HS-27A (cell line): ENCODE measurements around the gene ARAP3.

ENCODE experiments used
- DNase-seq: peaks from one replicate; pipeline ENCODE4 v3.0.0-alpha.2; 2012; ENCODE audit warnings: low read depth, missing footprints

Gene ARAP3

DNA sequence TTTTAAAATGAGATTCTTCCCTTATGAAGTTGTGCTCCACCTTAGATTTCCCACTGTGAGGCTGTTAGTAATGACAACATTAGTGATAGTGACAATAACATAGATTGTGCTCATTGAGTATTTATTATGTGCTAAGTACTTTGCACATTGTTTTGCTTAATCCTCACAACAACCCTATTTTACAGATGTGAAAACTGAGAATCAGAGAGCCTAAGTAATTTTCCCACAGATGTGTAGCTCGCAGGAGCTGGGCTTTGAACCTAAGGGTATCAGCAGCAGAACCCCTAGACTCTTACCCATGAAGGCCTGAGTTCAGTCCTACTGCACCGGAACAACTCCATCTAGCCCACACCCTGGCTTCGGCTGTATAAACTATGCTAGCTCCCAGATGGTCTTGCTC lies 15.6 kb upstream of the ARAP3 start:
- no peak for DNase-seq

DNA sequence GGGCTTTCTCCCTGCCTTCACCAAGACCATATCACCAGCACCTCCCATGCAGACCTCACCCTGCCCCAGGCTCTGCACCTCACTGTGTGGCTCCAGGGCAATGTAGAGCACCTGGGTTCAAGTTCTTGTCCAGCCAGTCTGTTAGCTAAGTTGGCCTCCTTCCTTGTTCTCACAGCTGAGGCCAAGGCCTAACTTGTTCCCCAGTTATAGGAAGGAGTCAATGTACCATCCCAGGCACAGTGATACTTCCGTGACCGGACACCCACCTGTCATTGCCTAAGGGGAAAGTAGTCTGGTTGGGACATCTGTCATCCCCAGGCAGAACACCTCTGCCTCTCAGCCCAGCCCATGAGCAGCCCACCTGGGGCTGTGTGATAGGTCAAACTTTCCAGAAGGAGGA lies 14.4 kb upstream of the ARAP3 start:
- no peak for DNase-seq

DNA sequence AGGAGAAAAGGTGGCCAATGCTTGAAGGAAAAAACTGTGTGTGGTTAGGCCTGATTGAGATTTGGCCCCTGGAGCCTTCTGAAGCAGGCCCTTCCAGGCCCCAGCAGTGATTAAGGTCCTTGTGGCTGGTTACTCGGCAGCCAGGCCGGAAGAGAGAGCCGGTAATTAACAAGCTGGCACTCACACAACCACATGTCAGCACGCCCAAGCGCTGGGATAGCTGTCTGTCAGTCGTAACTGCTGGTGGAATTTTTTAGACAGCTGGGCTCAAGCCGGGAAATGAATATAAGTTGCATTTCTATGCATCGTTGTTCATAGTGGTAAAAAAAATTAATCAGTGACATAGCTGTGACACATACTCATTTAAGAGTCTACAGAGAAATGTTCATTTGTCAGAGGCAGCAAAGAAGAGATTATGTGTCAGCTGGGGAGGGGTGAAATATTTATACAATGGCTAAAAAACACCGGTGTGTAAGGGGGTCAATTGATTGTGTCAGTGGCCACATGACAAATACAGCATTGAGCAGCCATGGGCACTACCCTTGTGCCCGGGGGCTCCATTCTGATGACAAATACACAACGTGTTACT lies 13.7 kb upstream of the ARAP3 start:
- DNase-seq = no peak

DNA sequence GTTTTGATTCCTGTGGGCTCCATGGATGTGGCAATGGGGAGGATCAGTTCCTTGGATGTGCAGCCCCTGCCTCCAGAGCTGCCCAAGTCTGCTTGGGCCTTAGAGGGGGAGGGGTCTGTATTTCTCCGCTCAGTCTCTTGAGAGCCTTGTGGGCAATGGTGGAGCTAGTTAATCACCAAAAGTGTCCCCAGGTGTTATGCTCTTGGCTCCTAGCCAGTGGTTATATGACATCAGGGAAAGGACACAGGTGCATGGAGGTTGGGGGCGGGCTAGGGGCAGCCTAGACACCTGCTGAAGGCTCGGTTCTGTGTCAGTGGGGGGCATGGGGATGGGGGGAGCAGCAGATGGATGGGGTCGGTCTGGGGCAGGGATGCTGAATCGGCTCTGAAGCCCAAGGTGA lies 12.4 kb upstream of the ARAP3 start:
- no peak for DNase-seq

DNA sequence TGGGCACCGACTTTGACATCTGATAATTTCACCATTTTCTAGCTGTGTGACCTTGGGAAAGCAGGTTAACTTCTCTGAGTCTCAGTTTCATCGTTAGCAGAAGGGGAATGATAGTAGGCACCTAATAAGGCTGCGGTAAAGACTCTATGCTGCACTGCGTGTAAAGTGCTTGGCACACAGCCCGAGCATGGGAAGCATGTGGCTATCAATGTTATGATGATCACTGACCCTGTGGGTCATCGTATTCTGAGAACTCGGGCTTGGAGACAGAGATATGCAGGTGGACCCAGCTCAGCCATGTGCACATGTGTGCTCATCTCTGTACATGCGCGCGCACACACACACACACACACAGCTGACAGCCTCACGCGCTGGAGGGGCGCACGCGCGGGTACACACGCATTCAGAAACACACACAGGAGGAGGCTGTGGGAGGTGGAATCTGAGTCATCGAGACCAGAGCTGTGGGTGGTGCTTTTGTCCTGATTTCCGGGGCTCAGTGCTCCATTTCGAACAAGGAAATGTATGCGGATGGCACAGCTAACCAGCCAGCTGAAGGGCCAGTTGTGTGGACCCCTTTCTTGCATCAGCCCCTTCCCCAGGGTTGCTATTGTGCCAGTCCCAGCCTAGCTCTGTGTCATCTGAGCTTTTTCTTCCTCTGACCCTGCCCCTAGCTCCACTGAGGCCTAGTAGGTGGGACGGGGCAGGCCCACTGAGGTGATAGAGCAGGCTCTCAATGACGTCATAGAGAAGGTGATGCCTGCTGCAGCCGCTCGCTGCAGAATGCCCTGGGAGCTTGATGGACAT lies 11.1 kb upstream of the ARAP3 start:
- DNase-seq = no peak

DNA sequence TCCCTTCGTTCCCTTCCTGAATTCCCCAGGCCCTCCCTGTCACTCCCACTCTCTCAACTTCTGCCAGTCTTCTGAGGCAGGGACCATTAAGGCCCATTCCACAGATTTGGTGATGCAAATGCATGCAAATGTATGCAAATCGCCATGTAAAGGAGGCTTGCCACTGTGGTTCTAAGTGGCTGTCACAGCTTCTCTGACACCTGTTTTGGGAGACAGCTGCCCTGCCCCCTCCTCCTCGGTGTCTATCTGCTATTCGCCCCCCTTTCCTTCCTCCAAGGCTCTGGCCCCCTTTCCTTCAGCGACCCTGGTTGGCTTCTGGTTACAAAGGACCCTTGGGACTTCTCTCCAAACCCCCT lies 10.5 kb upstream of the ARAP3 start:
- DNase-seq = no peak

DNA sequence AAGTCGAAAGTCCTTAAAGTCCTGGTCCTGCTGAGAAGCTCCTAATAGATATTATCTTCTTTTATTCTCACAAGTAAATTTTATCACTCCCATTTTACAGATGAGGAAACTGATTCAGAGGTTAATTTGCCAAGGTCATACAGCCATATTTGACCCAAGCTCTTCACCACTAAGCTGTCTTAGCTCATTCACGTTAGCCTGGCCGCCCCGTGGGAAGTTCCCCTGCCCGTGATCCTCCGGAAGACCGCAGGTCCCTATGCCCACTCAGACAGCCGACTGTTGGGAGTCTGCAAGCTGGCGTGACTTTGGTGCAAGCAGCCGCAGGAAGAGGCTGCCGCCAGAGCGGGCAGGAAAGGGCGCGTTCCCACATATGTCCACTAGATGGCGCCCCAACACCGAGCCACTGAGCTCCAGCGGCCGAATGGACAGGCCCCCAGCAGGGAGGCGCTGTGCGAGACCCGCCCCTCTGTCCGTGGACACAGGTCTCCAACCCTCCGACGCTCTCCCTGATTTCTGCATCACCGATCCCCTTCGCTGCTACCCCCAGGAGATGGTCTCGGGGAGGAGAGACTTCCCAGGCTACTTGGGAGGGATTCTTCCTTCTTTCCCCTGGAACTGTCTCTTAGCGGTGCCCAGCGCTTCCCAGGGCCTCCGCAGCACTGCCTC lies 10.0 kb upstream of the ARAP3 start:
- no peak for DNase-seq

DNA sequence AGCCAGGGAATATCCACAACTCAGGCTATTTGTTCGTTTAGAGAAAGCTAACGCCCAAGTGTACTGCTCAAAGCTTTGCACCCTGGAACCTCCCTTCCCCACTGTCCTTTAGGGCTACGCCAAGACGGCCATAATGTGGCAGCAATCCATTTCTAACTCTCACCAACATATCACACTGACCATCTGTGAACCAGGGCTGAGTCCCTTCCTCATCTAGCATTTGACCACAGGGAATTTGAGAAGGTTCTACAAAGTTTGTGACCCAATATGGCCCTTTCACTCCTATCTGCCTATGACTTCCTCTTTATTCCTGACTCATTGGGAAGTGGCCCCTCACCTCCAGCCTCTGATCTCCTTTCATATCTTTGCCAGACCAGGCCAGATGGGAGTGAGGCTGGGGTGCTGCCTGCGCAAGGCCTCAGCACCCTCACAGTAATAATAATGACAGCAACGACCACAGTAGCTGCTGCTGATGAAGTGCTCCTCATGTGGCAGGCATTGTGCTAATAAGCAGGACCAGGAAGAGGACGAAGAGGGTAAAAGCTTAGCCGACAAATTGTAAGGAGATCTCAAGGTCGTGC lies 9.3 kb upstream of the ARAP3 start:
- no peak for DNase-seq

DNA sequence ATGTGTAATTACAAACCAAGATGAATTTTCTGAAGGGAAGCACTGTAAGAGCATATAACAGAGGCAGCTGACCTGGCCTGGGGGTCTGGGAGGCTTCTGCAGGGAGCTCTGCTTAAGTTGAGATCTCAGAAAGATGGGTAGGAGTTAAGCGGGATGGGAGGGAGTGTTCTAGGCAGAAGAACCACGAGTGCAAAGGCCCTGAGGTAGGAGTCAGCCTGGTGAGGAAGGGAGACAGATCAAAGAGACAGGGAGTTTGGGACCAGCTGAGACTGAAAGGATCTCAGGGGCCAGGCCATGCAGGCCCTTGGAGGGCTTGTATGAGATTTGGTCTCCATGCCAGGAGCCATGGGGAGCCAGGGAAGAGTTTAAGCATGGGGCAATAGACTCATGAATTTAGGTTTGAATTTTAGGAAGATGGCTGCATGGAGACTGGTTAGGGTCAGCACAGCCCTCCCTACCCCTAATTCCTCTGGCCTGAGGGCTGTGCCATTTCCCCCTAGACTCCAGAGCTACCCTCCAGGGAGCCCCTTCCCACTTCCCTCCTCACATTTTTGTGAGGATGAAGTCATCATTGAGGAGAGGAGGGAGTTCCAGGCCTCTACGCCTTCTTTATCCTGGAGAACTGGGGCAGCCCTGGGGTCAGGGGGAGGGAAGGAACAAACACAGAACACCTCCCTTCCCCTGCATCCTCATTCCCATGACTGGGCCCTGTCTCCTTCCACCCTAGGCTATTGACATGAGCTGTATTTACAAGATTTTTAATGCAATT lies 4.8 kb upstream of the ARAP3 start:
- no peak for DNase-seq

DNA sequence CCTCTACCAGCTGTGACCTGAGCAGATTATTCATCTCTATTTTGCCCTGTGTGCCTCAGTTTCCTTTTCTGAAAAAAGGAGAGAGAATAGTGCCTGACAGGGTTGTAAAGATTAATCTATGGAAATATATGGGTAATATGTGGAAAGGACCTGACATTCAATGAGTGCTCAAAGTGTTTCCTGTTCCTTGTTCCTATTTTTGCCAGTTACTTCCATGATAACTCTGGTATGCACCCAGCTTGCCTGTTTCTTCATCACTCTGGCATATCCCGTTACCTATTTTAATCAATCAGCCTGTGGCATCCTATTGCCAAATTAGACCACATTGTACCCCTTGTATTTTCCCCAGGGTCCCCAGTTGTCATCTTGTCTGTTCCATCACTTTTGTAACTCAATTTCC lies 3.6 kb upstream of the ARAP3 start:
- DNase-seq = no peak

DNA sequence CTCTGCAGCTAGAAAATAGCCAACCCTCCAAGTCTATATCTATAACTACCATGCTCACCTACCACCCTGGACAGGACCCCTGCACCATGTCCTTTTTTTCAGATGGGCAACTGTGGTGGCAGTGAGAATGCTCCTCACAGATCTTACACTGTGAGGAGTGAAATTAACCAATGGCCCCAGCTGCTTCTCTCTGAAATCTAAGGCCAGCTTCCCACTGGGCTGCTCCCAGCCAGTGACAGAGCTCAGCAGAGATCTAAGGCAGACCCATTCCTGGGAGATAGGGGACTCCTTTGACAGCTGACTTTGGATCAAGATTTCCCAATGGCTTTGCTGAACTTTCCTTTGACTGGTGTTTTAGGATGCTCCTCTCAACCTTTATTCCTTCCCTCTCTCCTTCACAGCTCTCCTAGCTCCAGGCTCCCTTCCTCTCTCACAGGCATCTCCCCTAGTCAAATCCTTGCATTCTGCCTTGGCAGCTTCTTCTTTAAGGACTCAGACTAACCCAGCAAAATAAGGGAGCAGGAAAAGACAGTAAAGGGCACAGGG lies 1.6 kb upstream of the ARAP3 start:
- DNase-seq = no peak

DNA sequence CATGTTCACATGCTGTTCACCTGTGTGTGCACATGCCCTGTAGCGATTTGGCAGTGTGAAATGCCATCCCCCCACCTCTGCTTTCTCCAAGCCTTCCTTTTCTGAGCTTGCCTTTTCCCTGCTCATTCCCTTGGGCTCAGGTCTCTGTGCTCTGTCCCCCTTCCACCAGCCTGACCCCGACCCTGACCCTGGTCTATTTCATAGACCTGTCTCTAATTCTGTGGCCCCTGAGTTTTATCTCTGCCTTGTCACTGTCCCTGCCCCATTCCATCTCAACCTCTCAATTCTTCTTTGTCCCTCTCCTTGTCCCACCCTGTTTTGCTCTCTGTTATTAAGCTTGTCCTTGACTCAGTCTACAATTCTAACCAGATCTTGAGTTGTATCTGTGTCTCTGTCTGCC lies 735 bp downstream of the ARAP3 start:
- DNase-seq = no peak

DNA sequence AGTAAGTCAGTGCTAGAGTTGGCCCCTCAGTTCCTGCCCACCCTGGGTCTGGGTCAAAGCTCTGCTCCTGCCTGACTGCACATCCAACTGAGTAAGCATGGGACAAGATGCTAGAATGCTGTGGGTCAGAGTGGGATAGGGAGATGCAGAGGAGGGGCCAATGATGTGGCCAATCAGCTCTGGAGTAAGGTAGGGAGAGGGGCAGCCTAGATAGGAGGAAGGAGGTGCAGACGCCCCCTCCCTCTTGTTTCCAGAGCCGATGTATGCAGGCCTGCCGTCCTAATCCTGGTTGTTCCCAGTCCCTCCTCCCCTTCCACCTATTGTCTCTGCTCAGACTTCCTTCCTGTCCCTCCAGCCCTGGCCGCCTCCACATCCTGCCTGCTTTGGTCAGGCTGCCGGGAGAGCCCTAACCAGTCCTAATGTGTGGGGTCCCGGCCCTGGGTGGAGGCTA lies 1.3 kb downstream of the ARAP3 start:
- DNase-seq = no peak

DNA sequence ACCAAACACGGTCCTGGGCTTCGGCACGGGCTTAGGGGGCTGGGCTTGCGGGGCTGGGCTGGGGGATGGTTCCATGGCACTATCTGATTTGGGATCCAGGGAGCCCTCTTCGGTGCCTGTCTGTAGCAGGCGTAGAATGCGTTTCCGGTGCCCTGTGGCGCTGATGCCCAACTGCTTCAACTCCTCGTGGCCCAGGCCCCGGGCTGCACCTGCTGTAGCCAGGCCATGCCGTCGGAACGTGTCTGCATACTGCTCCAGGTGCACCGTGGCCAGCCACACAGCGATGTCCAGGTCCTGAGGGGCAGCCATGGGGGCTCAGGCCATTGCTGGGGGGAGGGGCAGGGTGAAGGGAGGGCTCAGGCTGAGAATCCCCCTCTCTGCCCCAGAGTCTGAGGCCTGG lies 1.9 kb downstream of the ARAP3 start:
- DNase-seq = no peak

DNA sequence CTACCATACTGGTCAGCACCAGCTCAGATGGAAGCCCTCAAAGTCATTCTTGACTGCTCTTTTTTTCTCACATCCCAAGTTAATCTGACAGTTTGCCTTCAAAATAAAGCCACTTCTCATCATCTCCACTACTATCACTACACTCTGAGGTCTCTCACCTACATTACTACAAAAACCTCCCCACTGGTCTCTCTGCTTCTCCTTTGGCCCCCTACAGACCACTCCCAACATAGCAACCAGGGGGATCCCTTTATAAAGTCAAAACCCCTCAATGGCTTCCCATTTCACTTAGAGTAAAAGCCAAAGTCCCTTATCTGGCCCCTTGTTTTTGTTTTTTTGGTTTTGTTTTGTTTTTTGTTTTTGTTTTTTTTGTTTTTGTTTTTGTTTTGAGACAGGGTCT lies 4.6 kb downstream of the ARAP3 start:
- DNase-seq = no peak

DNA sequence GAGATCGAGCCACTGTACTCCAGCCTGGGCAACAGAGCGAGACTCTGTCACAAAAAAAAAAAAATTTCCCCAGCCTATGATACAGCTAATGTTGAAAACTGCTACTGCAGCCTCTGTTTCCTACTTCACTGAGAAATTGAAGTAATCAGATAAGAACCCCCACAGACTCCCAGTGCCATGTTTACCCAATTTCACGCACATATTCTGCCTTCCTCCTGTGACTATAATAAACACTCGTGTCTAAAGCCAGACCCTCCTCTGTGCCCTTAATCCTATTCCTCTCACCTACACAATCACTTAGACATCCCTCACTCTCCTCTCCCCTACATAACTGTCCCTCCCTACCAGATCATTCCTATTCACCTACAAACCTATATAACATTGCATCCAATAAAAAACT lies 6.4 kb downstream of the ARAP3 start:
- no peak for DNase-seq

DNA sequence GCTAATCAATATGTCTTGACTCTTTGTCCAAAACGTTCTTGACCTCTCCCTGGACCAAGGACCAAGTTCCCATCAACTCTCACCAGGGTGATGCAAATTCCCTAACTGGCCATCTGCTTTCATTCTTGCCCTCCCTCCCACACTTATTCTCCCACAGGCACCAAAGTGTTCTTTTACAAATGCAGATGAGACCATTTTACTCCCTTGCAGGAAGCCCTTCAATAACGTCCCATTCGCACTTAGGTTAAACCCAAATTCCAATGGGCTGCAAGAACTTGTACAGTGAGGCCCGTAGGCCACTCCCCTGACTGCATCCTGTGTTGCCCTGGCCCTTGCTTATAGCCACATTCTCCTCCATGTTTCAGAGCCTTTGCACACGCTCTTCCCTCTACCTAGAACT lies 7.3 kb downstream of the ARAP3 start:
- no peak for DNase-seq

DNA sequence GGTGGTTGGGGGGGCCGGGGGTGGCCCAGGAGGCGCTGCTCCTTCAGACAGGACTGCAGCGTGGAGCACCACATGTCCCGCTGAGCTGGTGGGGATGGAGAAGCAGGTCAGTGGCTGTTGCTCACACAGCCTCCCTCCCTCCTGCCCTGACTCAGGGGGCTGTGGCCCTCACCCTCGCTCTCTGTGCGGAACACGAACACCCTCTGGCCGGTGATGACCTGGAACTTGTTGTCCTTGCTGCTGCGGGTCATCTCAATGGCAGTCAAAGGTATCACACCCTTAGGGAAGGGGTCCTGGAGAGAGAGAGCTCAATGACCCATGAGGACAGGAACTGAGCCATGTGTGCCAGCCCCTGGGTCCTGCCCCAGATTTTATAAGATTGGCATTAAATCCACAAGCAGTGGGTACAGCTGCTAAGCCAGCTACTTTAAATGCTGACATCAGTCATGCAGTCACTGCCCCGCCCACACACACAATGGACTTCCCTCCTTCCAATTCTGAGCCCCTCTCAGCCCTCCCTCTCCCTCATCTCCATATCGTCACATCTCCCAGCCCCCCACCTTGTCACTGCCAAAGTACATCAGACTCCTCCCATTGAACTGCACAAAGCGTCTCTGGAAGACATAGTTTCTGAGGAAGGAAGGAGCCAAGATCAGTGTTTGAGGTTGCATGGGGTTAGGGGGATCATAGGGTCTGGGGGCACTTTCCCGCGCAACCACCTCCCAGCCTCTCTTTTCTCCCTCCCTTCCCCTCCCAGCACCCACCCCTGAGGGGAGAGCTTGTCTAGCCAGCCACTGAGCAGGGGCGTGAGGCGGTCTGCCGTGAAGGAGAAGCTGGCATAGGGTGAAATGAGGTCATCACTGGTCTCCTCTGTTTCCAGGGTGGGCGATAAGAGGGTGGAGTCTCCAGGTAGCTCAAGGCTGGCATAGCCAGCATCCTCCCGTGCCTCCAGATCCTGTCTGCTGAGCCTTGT lies 8.9 kb downstream of the ARAP3 start:
- no peak for DNase-seq

DNA sequence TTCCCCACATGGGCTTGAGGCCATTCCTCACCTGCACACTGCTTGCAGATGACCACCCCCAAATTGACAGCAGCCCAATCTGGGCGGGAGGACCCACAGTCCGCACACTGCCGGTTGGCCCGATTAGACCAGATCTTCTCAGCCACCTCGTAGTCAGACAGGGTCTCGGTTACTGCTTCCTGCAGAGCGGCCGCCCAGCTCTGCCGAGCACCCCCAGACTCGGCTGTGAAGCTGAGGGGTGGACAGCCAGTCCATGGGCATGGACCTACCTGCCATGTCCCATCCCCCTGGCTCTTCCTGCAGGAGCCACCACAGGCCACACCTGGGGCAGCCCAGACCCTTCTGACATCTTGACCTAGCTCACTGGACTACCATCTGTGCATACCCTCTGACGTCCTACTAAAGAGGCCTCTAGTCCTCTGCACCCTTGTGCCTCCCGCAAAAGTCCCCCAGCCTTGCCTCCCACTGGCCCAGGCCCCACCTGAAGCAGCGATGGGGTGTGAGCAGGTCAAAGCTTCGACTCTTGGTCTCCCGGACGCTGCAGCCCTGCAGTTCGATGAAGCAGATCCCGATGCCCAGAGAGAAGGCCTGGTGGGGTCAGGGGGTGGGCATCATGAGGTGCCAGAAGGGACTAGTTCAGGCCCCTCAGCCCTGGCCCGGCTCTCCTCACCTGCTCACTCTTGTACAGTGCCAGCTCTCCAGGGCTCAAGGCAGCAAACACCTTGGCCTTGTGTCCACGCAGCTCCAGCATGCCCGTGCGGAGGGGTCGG lies 9.8 kb downstream of the ARAP3 start:
- DNase-seq = no peak

DNA sequence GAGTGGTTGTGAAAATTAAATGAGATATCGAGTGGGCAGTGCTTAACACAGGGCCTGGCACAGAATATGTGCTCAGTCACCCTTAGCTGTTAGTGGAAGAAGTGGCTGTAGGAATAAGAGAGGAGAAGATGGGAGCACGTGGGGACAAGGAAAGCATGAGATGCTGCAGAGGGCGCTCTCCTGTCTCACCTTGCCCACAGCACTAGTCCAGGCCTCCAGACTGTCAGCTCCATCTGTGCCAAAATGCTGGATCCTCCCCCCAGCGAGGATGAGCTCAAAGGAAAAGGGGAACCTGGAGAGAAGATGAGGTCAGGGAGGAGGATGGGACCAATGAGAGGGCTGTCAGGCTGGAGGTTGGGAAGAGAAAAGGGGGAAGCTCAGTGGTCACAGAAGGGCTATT lies 12.5 kb downstream of the ARAP3 start:
- DNase-seq = no peak
